Endometrial microvascular endothelial cells (primary cell): ENCODE data around the gene ACOT8. TPM values are rescaled to one million over a fixed set of nuclear protein-coding genes. Genes with fewer than 3 reads are reported as not detected.

Source experiments
- in situ Hi-C: cut with HindIII; loops from 2 replicates; pipeline ENCODE4 v1.10.0; 2017; ENCODE audit warnings: low sequenced_read_pairs, low pct_unique_long_range_greater_than_20kb; ENCODE audit errors: inconsistent ontology term
- total RNA-seq: library from RNA; depleted of rRNA; stranded (reverse); fragments of >200 nt; gene quantifications from one replicate; pipeline ENCODE4 v1.2.3, GENCODE V29; 2015; ENCODE audit errors: inconsistent ontology term

Gene ACOT8
- total RNA-seq, 1 donor from 2014 or later, result 75.9 TPM

- in situ Hi-C loops, result no loop called here
These were observed 4.3 kb upstream of the ACOT8 start for GRCh38 chr20:45861221-45862075.

GRCh38 chr20:45860560-45861220, 3.5 kb upstream of the ACOT8 start:
- in situ Hi-C loops, result no loop called here

GRCh38 chr20:45859916-45860315, 2.7 kb upstream of the ACOT8 start:
- in situ Hi-C loops, result no loop called here

GRCh38 chr20:45857882-45858216, 657 bp upstream of the ACOT8 start:
- in situ Hi-C loops, result no loop called here

- in situ Hi-C loops, result no loop called here
These were observed 3.7 kb downstream of the ACOT8 start for GRCh38 chr20:45853484-45853883.

- in situ Hi-C loops, result no loop called here
These were observed 4.9 kb downstream of the ACOT8 start for GRCh38 chr20:45852326-45852725.

- in situ Hi-C loops, result no loop called here
These were observed 5.7 kb downstream of the ACOT8 start for GRCh38 chr20:45851501-45851900.

GRCh38 chr20:45850926-45851325, 6.3 kb downstream of the ACOT8 start:
- in situ Hi-C loops, result no loop called here

- in situ Hi-C loops, result no loop called here
These were observed 7.0 kb downstream of the ACOT8 start for GRCh38 chr20:45850238-45850637.

GRCh38 chr20:45848969-45849582, 8.1 kb downstream of the ACOT8 start:
- in situ Hi-C loops, result no loop called here

- in situ Hi-C loops, result no loop called here
These were observed 8.8 kb downstream of the ACOT8 start for GRCh38 chr20:45848421-45848820.

- in situ Hi-C loops, result no loop called here
These were observed 11.7 kb downstream of the ACOT8 start for GRCh38 chr20:45845452-45845851.

GRCh38 chr20:45843506-45843905, 13.7 kb downstream of the ACOT8 start:
- in situ Hi-C loops, result no loop called here

- in situ Hi-C loops, result no loop called here
These were observed 14.9 kb downstream of the ACOT8 start for GRCh38 chr20:45842169-45842812.

GRCh38 chr20:45841407-45842129, 15.6 kb downstream of the ACOT8 start:
- in situ Hi-C loops, result no loop called here

- in situ Hi-C loops, result no loop called here
These were observed 16.4 kb downstream of the ACOT8 start for GRCh38 chr20:45840700-45841198.

- in situ Hi-C loops, result no loop called here
These were observed 20.4 kb downstream of the ACOT8 start for GRCh38 chr20:45836841-45837240.

GRCh38 chr20:45835825-45836224, 21.4 kb downstream of the ACOT8 start:
- in situ Hi-C loops, result no loop called here

GRCh38 chr20:45835329-45835765, 21.8 kb downstream of the ACOT8 start:
- in situ Hi-C loops, result no loop called here
